AG09319 (cell line): Measurements from ENCODE around the gene MEIOC.
"Not testable (repeated sequence)": the region's sequence is repeated elsewhere in the genome, so short reads cannot be mapped to it uniquely, and the experiment has no call there.

Experiments used
- DNase-seq: peaks from one replicate; pipeline ENCODE4 v3.0.0-alpha.2; 2010; ENCODE audit warnings: low read depth; ENCODE audit errors: extremely low read depth
- CTCF ChIP-seq: IDR thresholded peaks from 2 replicates; pipeline ENCODE4 v1.5.1; 2011; ENCODE audit warnings: low read depth, mild to moderate bottlenecking, inconsistent platforms, low read length, moderate library complexity

The MEIOC gene

GRCh38 chr17:44688675-44689476 is 32.6 kb downstream of the MEIOC start:
- DNase-seq: no peak
- no peak for TF ChIP-seq CTCF

GRCh38 chr17:44689477-44690217 is 33.4 kb downstream of the MEIOC start, which contains the start of gene CCDC43:
Gene CCDC43 (minus strand): TSS chr17:44689776. CDS start chr17:44689753, 23 bp downstream.
- TF ChIP-seq CTCF: no peak
- peak; percentile 83 for DNase-seq

- not testable (repeated sequence) for DNase-seq
Observed at GRCh38 chr17:44690746-44691306, 34.6 kb downstream of the MEIOC start.

GRCh38 chr17:44693609-44694008 is 37.3 kb downstream of the MEIOC start:
- no peak for TF ChIP-seq CTCF
- DNase-seq: no peak

- DNase-seq: not testable (repeated sequence)
Observed at GRCh38 chr17:44700288-44700687, 44.0 kb downstream of the MEIOC start.

- no peak for TF ChIP-seq CTCF
- DNase-seq: no peak
Observed at GRCh38 chr17:44707755-44708400, 51.6 kb downstream of the MEIOC start.

- TF ChIP-seq CTCF: no peak
- DNase-seq: peak; percentile 72
Observed at GRCh38 chr17:44708401-44709263, 52.4 kb downstream of the MEIOC start, which contains the start of gene DBF4B. Gene DBF4B (plus strand): TSS chr17:44708665. CDS start chr17:44708821, 156 bp downstream.
